Osteoblast (primary cell): Measurements from ENCODE around the gene ZGLP1. TPM values are rescaled to one million over a fixed set of nuclear protein-coding genes. Genes with fewer than 3 reads are reported as not detected.

Source experiments
- DNase-seq: peaks from one replicate; pipeline ENCODE4 v3.0.0; 2011; ENCODE audit warnings: low spot score, mixed read lengths; ENCODE audit not compliant: insufficient read length; ENCODE audit errors: missing footprints
- H2AFZ ChIP-seq: 2 replicates; pipeline ENCODE4 v1.6.0; 2011; ENCODE audit warnings: mild to moderate bottlenecking, low read length
- H3K27ac ChIP-seq: 2 replicates; pipeline ENCODE4 v1.5.1; 2011; ENCODE audit warnings: mild to moderate bottlenecking, low read depth, low read length, moderate library complexity
- H3K27me3 ChIP-seq: 2 replicates; pipeline ENCODE4 v1.6.0; 2012; ENCODE audit warnings: mild to moderate bottlenecking, control low read depth, inconsistent platforms, low read length, moderate library complexity; ENCODE audit not compliant: insufficient read depth
- H3K36me3 ChIP-seq: 2 replicates; pipeline ENCODE4 v1.5.1; 2011; ENCODE audit warnings: mild to moderate bottlenecking, low read length, control low read depth, moderate library complexity; ENCODE audit not compliant: insufficient read depth
- H3K4me1 ChIP-seq: 2 replicates; pipeline ENCODE4 v1.5.1; 2011; ENCODE audit warnings: mild to moderate bottlenecking, low read length, control low read depth, moderate library complexity; ENCODE audit not compliant: insufficient read depth
- H3K4me2 ChIP-seq: 2 replicates; pipeline ENCODE4 v1.6.0; 2011; ENCODE audit warnings: mild to moderate bottlenecking, low read length; ENCODE audit not compliant: insufficient read depth
- H3K4me3 ChIP-seq: fragments of 200-600 bp; sonication (generic); 3 replicates; pipeline ENCODE4 v1.5.1; 2012; ENCODE audit warnings: mild to moderate bottlenecking, low read length, inconsistent platforms; ENCODE audit not compliant: insufficient read depth
- H3K79me2 ChIP-seq: 2 replicates; pipeline ENCODE4 v1.6.0; 2012; ENCODE audit warnings: mild to moderate bottlenecking, low read length, control low read depth, inconsistent platforms; ENCODE audit not compliant: insufficient read depth
- H3K9me3 ChIP-seq: 2 replicates; pipeline ENCODE4 v1.5.1; 2011; ENCODE audit warnings: low read depth, low read length, control low read depth
- H4K20me1 ChIP-seq: 2 replicates; pipeline ENCODE4 v1.6.0; 2012; ENCODE audit warnings: mild to moderate bottlenecking, low read length, control low read depth; ENCODE audit not compliant: insufficient read depth
- CTCF ChIP-seq: IDR thresholded peaks from 2 replicates; pipeline ENCODE4 v1.5.1; 2011; ENCODE audit warnings: mild to moderate bottlenecking, low read depth, low read length, moderate library complexity; ENCODE audit errors: extremely low read depth
- small RNA-seq: library from RNA; depleted of rRNA; stranded (forward); fragments of <200 nt; gene quantifications from one replicate; pipeline ENCODE3, GENCODE V24; 2012
- total RNA-seq: library from RNA; depleted of rRNA; stranded (reverse); fragments of >200 nt; gene quantifications from 2 replicates; pipeline ENCODE4 v1.2.3, GENCODE V29; 2012

Gene ZGLP1
- total RNA-seq, 1 donor, result 0.72 TPM

- TF ChIP-seq CTCF, result no peak
- H3K4me1 ChIP-seq, result peaks cover 5% of the 10 kb centered on the region
- peaks cover 21% of the 10 kb centered on the region for H3K79me2 ChIP-seq
- H3K4me3 ChIP-seq, result no peak overlapping the region
- H3K27ac ChIP-seq, result no peak overlapping the region
- peak; percentile 23 for DNase-seq
- H3K4me2 ChIP-seq, result no peak overlapping the region
- no peaks in the 10 kb centered on the region for H3K27me3 ChIP-seq
- H2AFZ ChIP-seq, result no peak overlapping the region
- peaks cover 38% of the 10 kb centered on the region for H3K36me3 ChIP-seq
- no peaks in the 10 kb centered on the region for H4K20me1 ChIP-seq
- H3K9me3 ChIP-seq, result no peaks in the 10 kb centered on the region
These were observed 53.1 kb downstream of the ZGLP1 start for GRCh38 chr19:10256551-10256950.

GRCh38 chr19:10255358-10255757 is 54.3 kb downstream of the ZGLP1 start:
- peaks cover 5% of the 10 kb centered on the region for H3K4me1 ChIP-seq
- no peak overlapping the region for H2AFZ ChIP-seq
- H3K9me3 ChIP-seq, result no peaks in the 10 kb centered on the region
- H3K4me3 ChIP-seq, result no peak overlapping the region
- TF ChIP-seq CTCF, result no peak
- peaks cover 21% of the 10 kb centered on the region for H3K79me2 ChIP-seq
- H4K20me1 ChIP-seq, result no peaks in the 10 kb centered on the region
- H3K4me2 ChIP-seq, result no peak overlapping the region
- DNase-seq, result no peak
- no peaks in the 10 kb centered on the region for H3K27me3 ChIP-seq
- H3K27ac ChIP-seq, result no peak overlapping the region
- H3K36me3 ChIP-seq, result peaks cover 38% of the 10 kb centered on the region

Small RNA genes within 50 kb of the gene (small RNA-seq; reads per million reads assigned to genes)
- gene AC011511.1, result not detected
- not detected for gene AC011511.4

Other genes starting within 250 kb of the ZGLP1 start
- 20.6 and 22.4 TPM in 2 replicates for gene SHFL, start 223.5 kb downstream of the ZGLP1 start, total RNA-seq
- gene ANGPTL6, start 207.1 kb downstream of the ZGLP1 start, total RNA-seq, result not detected in 2 replicates
- 19.2 and 20.9 TPM in 2 replicates for gene PPAN, start 203.5 kb downstream of the ZGLP1 start, total RNA-seq
- 2.1 and 2.2 TPM in 2 replicates for gene P2RY11, start 198.1 kb downstream of the ZGLP1 start, total RNA-seq
- gene EIF3G, start 189.9 kb downstream of the ZGLP1 start, total RNA-seq, result 226 and 252 TPM in 2 replicates
- 24.2 and 33.7 TPM in 2 replicates for gene DNMT1, start 114.9 kb downstream of the ZGLP1 start, total RNA-seq
- 9.4 and 14.1 TPM in 2 replicates for gene S1PR2, start 78.5 kb downstream of the ZGLP1 start, total RNA-seq
- 37.1 and 37.3 TPM in 2 replicates for gene MRPL4, start 57.6 kb downstream of the ZGLP1 start, total RNA-seq
- gene ICAM1, start 38.7 kb downstream of the ZGLP1 start, total RNA-seq, result 25.6 and 35.5 TPM in 2 replicates
- under 0.01 and 0.29 TPM in 2 replicates for gene ICAM4, start 22.9 kb downstream of the ZGLP1 start, total RNA-seq
- gene ICAM5, start 19.9 kb downstream of the ZGLP1 start, total RNA-seq, result under 0.01 TPM in 1 of 2 replicates, not detected in the other
- 14.7 and 17.7 TPM in 2 replicates for gene FDX2, start 6.2 kb upstream of the ZGLP1 start, total RNA-seq
- 8.0 TPM in 2 replicates for gene RAVER1, start 23.7 kb upstream of the ZGLP1 start, total RNA-seq
- gene ICAM3, start 29.8 kb upstream of the ZGLP1 start, total RNA-seq, result 3.2 and 3.6 TPM in 2 replicates
- gene TYK2, start 70.8 kb upstream of the ZGLP1 start, total RNA-seq, result 52.5 and 72.7 TPM in 2 replicates
- 131 and 154 TPM in 2 replicates for gene CDC37, start 93.7 kb upstream of the ZGLP1 start, total RNA-seq
- gene PDE4A, start 110.7 kb upstream of the ZGLP1 start, total RNA-seq, result 5.1 and 8.3 TPM in 2 replicates
- gene KEAP1, start 193.5 kb upstream of the ZGLP1 start, total RNA-seq, result 64.8 and 77.1 TPM in 2 replicates
- 0.29 and 0.36 TPM in 2 replicates for gene S1PR5, start 207.6 kb upstream of the ZGLP1 start, total RNA-seq
- 11.6 and 12.7 TPM in 2 replicates for gene ATG4D, start 234.1 kb upstream of the ZGLP1 start, total RNA-seq